OCI-LY3 (cell line): ENCODE data around the gene TRIP4.
A peak's percentile ranks its signal among the peaks of the same experiment; 100 is the strongest.

Source experiments
- H2AFZ ChIP-seq: fragments of 200-600, 300-600 bp; shearing (Covaris generic); 2 replicates; pipeline ENCODE4 v1.6.0; 2014; ENCODE audit warnings: antibody characterized with exemption, low read depth, low read length
- H3K27ac ChIP-seq: fragments of 200-600, 300-600 bp; sonication (generic); 2 replicates; pipeline ENCODE4 v1.5.1; 2014; ENCODE audit warnings: mild to moderate bottlenecking, low read length, moderate library complexity, mixed read lengths
- H3K27me3 ChIP-seq: fragments of 200-600, 300-600 bp; sonication (generic); 2 replicates; pipeline ENCODE4 v1.6.1; 2014; ENCODE audit warnings: low read depth, low read length, mixed read lengths
- H3K36me3 ChIP-seq: fragments of 200-600, 300-600 bp; sonication (generic); replicated peaks from 2 replicates; pipeline ENCODE3; 2014; ENCODE audit warnings: low read depth, low read length, mixed read lengths
- H3K4me1 ChIP-seq: fragments of 300-600, 200-600 bp; sonication (generic); 2 replicates; pipeline ENCODE4 v1.6.1; 2014; ENCODE audit warnings: low read length, mixed read lengths
- H3K4me2 ChIP-seq: fragments of 200-600, 300-600 bp; sonication (generic); 2 replicates; pipeline ENCODE4 v1.6.1; 2014; ENCODE audit warnings: low read length, mixed read lengths
- H3K4me3 ChIP-seq: fragments of 300-600, 200-600 bp; sonication (generic); 2 replicates; pipeline ENCODE4 v1.5.1; 2014; ENCODE audit warnings: antibody characterized with exemption, mild to moderate bottlenecking, low read length, moderate library complexity
- H3K79me2 ChIP-seq: fragments of 300-600, 200-600 bp; shearing (Covaris generic); 2 replicates; pipeline ENCODE4 v1.6.1; 2014; ENCODE audit warnings: mild to moderate bottlenecking, low read length, mixed read lengths
- H3K9ac ChIP-seq: fragments of 300-600, 200-600 bp; shearing (Covaris generic); 2 replicates; pipeline ENCODE4 v1.6.0; 2014; ENCODE audit warnings: mild to moderate bottlenecking, low read length, moderate library complexity
- H3K9me3 ChIP-seq: fragments of 200-600, 300-600 bp; shearing (Covaris generic); 2 replicates; pipeline ENCODE4 v1.6.1; 2014; ENCODE audit warnings: low read length, mixed read lengths; ENCODE audit not compliant: insufficient read depth
- H4K20me1 ChIP-seq: fragments of 200-600, 300-600 bp; sonication (generic); 2 replicates; pipeline ENCODE4 v1.6.1; 2016; ENCODE audit warnings: low read length, mixed read lengths; ENCODE audit not compliant: insufficient read depth
- CTCF ChIP-seq: fragments of 200-600, 300-600 bp; sonication (generic); IDR thresholded peaks from 2 replicates; pipeline ENCODE4 v1.5.1; 2014; ENCODE audit warnings: antibody characterized with exemption, low read length, low read depth
- EZH2phosphoT487 ChIP-seq: fragments of 200-600 bp; shearing (Covaris generic); IDR thresholded peaks from 2 replicates; pipeline ENCODE4 v1.6.1; 2018; ENCODE audit warnings: antibody characterized with exemption, mixed run types, low read depth

Gene TRIP4

GRCh38 chr15:64355348-64355943 is 32.2 kb upstream of the TRIP4 start:
- TF ChIP-seq EZH2phosphoT487 (no peak), CTCF (no peak)
- no peaks in the 10 kb centered on the region for H3K36me3 ChIP-seq
- H3K27ac ChIP-seq: peak overlapping the region; percentile 60
- H4K20me1 ChIP-seq: no peaks in the 10 kb centered on the region
- H3K4me1 ChIP-seq: peaks cover 13% of the 10 kb centered on the region
- H3K79me2 ChIP-seq: peaks cover 30% of the 10 kb centered on the region
- peak overlapping the region; percentile 88 for H3K4me3 ChIP-seq
- H3K27me3 ChIP-seq: no peaks in the 10 kb centered on the region
- peak overlapping the region; percentile 88 for H3K9ac ChIP-seq
- H3K4me2 ChIP-seq: peak overlapping the region; percentile 92
- peak overlapping the region; percentile 24; the same call in 1 of the 2 replicates for H2AFZ ChIP-seq
- H3K9me3 ChIP-seq: no peaks in the 10 kb centered on the region

- peak within 1 kb of the TSS; percentile 92 for H3K4me2 ChIP-seq
- peak within 1 kb of the TSS; percentile 83 for H2AFZ ChIP-seq
- peaks cover 29% of the 10 kb centered on the region for H3K79me2 ChIP-seq
- TF ChIP-seq EZH2phosphoT487 (no peak), CTCF (peak; percentile 53)
- H3K4me3 ChIP-seq: peak within 1 kb of the TSS; percentile 88
- no peaks in the 10 kb centered on the region for H3K9me3 ChIP-seq
- H3K27me3 ChIP-seq: no peaks in the 10 kb centered on the region
- H3K27ac ChIP-seq: peak within 1 kb of the TSS; percentile 60
- H4K20me1 ChIP-seq: no peaks in the 10 kb centered on the region
- H3K36me3 ChIP-seq: no peaks in the 10 kb centered on the region
- H3K9ac ChIP-seq: peak within 1 kb of the TSS; percentile 88
- H3K4me1 ChIP-seq: peaks cover 13% of the 10 kb centered on the region
These were observed 31.5 kb upstream of the TRIP4 start, which contains the start of gene CSNK1G1 for GRCh38 chr15:64355944-64356709. Gene CSNK1G1 (minus strand): TSS chr15:64356173. CDS start chr15:64300499, 55,674 bp downstream.

- TF ChIP-seq EZH2phosphoT487: no peak
- no peak for TF ChIP-seq CTCF
- Histone ChIP-seq H3K27me3 (no peaks in the 10 kb centered on the region), H3K27ac (peak overlapping the region; percentile 42), H3K36me3 (no peaks in the 10 kb centered on the region), H3K4me2 (peak overlapping the region; percentile 92), H4K20me1 (no peaks in the 10 kb centered on the region), H3K4me1 (peaks cover 13% of the 10 kb centered on the region), H3K79me2 (peaks cover 23% of the 10 kb centered on the region), H2AFZ (peak overlapping the region; percentile 83), H3K9ac (peak overlapping the region; percentile 40), H3K4me3 (peak overlapping the region; percentile 88), H3K9me3 (no peaks in the 10 kb centered on the region)
These were observed 31.0 kb upstream of the TRIP4 start for GRCh38 chr15:64356710-64357040.

GRCh38 chr15:64361259-64361658 is 26.4 kb upstream of the TRIP4 start:
- no peaks in the 10 kb centered on the region for H3K27me3 ChIP-seq
- TF ChIP-seq EZH2phosphoT487 (no peak), CTCF (no peak)
- H3K9me3 ChIP-seq: no peaks in the 10 kb centered on the region
- H4K20me1 ChIP-seq: no peaks in the 10 kb centered on the region
- no peak overlapping the region for H3K4me3 ChIP-seq
- H3K36me3 ChIP-seq: peaks cover 9% of the 10 kb centered on the region
- H3K4me2 ChIP-seq: no peak overlapping the region
- no peak overlapping the region for H3K27ac ChIP-seq
- no peak overlapping the region for H2AFZ ChIP-seq
- H3K4me1 ChIP-seq: peaks cover 5% of the 10 kb centered on the region
- no peaks in the 10 kb centered on the region for H3K79me2 ChIP-seq
- no peak overlapping the region for H3K9ac ChIP-seq
